ENCODE results near the gene TNKS1BP1. TPM values are rescaled to one million over a fixed set of nuclear protein-coding genes. Genes with fewer than 3 reads are reported as not detected.

Gene TNKS1BP1
- total and polyA plus RNA-seq, 8 donors: 63.4 to 172 (median 80.8) TPM

GRCh38 chr11:57348636-57349313 lies 24.0 kb upstream of the TNKS1BP1 start:
- ATAC-seq (no peak), DNase-seq (no peak), FAIRE-seq (no peak)
- Histone ChIP-seq H3K9me3 (no peaks in the 10 kb centered on the region), H3K4me3 (no peak overlapping the region), H3K4me1 (peaks cover 0 to 5% (median 5%) of the 10 kb centered on the region in 3 donors), H3K27ac (no peak overlapping the region), H3K36me3 (no peaks in the 10 kb centered on the region), H3K27me3 (no peaks in the 10 kb centered on the region)
- intact Hi-C loops (cut with DNase I): loop anchor here in 2 of 3 donors (5.0 to 10.0 kb wide), 5 partner anchors 56 to 296 kb away; partner anchors contain the start of gene YPEL4 (in 1 of the 2)
- 81 to 89% methylated on average over 14 of the region's 14 CpGs for WGBS, 2 donors
- no peak for TF ChIP-seq CTCF (IDR thresholded peaks at IDR 0.05)

- no peak for ATAC-seq
- intact Hi-C loops (cut with DNase I): loop anchor here in 2 of 3 donors (5.0 to 10.0 kb wide), 5 partner anchors 57 to 297 kb away; partner anchors contain the start of gene YPEL4 (in 1 of the 2)
Measured at GRCh38 chr11:57348052-57348451, 23.3 kb upstream of the TNKS1BP1 start.

GRCh38 chr11:57347336-57347735 lies 22.6 kb upstream of the TNKS1BP1 start:
- intact Hi-C loops (cut with DNase I): loop anchor here in 2 of 3 donors (5.0 to 10.0 kb wide), 5 partner anchors 57 to 297 kb away; partner anchors contain the start of gene YPEL4 (in 1 of the 2)
- DNase-seq (no peak), FAIRE-seq (no peak), ATAC-seq (no peak)
- no peaks in the 10 kb centered on the region for H3K36me3 ChIP-seq
- no peak overlapping the region for H3K4me3 ChIP-seq
- WGBS, 2 donors: 77 to 83% methylated on average over 9 of the region's 9 CpGs
- TF ChIP-seq CTCF (IDR thresholded peaks at IDR 0.05): no peak
- H3K9me3 ChIP-seq: no peaks in the 10 kb centered on the region
- peaks cover 0 to 5% (median 5%) of the 10 kb centered on the region in 3 donors for H3K4me1 ChIP-seq
- H3K27ac ChIP-seq: no peak overlapping the region
- no peaks in the 10 kb centered on the region for H3K27me3 ChIP-seq

More at GRCh38 chr11:57348052-57348451, 23.3 kb upstream of the TNKS1BP1 start:
- DNase-seq (no peak), FAIRE-seq (no peak)
- WGBS, 2 donors: 73 to 80% methylated on average over 7 of the region's 7 CpGs
- Histone ChIP-seq H3K27me3 (no peaks in the 10 kb centered on the region), H3K27ac (no peak overlapping the region), H3K9me3 (no peaks in the 10 kb centered on the region), H3K4me1 (peaks cover 0 to 5% (median 5%) of the 10 kb centered on the region in 3 donors), H3K4me3 (no peak overlapping the region), H3K36me3 (no peaks in the 10 kb centered on the region)
- TF ChIP-seq CTCF (IDR thresholded peaks at IDR 0.05): no peak

GRCh38 chr11:57345555-57346211 lies 20.9 kb upstream of the TNKS1BP1 start:
- WGBS, 2 donors: 13 to 15% methylated on average over 11 of the region's 11 CpGs
- Histone ChIP-seq H3K27ac (no peak overlapping the region), H3K4me1 (peaks cover 0 to 5% (median 5%) of the 10 kb centered on the region in 3 donors), H3K4me3 (no peak overlapping the region), H3K9me3 (no peaks in the 10 kb centered on the region), H3K36me3 (no peaks in the 10 kb centered on the region), H3K27me3 (no peaks in the 10 kb centered on the region)
- peak; percentile 79 to 83 (median 80) for TF ChIP-seq CTCF (IDR thresholded peaks at IDR 0.05)
- intact Hi-C loops (cut with DNase I): loop anchor here in 2 of 3 donors (5.0 to 10.0 kb wide), 5 partner anchors 59 to 299 kb away; partner anchors contain the start of gene YPEL4 (in 1 of the 2)
- DNase-seq: peak; percentile 75 to 84 (median 79)
- no peak for FAIRE-seq
- peak; percentile 85 to 96 (median 92) for ATAC-seq

All from pancreas (tissue), 10 donors.